HepG2 (cell line): Measurements from ENCODE around the gene ZNF648. TPM values are rescaled to one million over a fixed set of nuclear protein-coding genes. Genes with fewer than 3 reads are reported as not detected.
A peak's percentile ranks its signal among the peaks of the same experiment; 100 is the strongest.

Experiments
- ATAC-seq: fragments of 200-7000 bp; cut with Tn5 transposase; 3 replicates; pipeline ENCODE4 v1.9.1; 2020; ENCODE audit warnings: mild to moderate bottlenecking, moderate library complexity
- BruUV-seq: library from RNA; stranded (reverse); fragments of 400-500 nt; replicated peaks from 2 replicates; lab custom pipeline; 2021; lab: Mats Ljungman, UMichigan
- CTCF ChIA-PET: fragments of 300-600 bp; formaldehyde crosslinking; extraction: SDS; loops from one replicate; lab custom pipeline; 2021; ENCODE audit warnings: low total read pairs, inconsistent platforms, low intra/inter-chr PET ratio; lab: Yijun Ruan, JAX
- POLR2A ChIA-PET: fragments of 350-600 bp; sonication (Branson Sonifier 250); formaldehyde crosslinking; loops from one replicate; lab custom pipeline; 2020; ENCODE audit warnings: antibody characterized with exemption, inconsistent platforms; lab: Yijun Ruan, JAX
- DNase-seq: peaks from one replicate; pipeline ENCODE4 v3.0.0-alpha.2; 2015; ENCODE audit warnings: low spot score
- FAIRE-seq: peaks from 3 replicates; lab custom pipeline; 2011; peaks lifted over from hg19 to GRCh38; lab: Jason Lieb, UNC
- H2AFZ ChIP-seq: one replicate; pipeline ENCODE4 v1.6.1; 2011; ENCODE audit warnings: low read length, inconsistent platforms
- H3K27ac ChIP-seq: fragments of 300-600 bp; 3 replicates; pipeline ENCODE4 v1.8.0; 2011; ENCODE audit warnings: mixed run types, mild to moderate bottlenecking, mixed read lengths, low read length, inconsistent platforms; ENCODE audit not compliant: insufficient read depth; ENCODE audit errors: extremely low read length
- H3K27me3 ChIP-seq, 2 experiments: fragments of 200-600 bp in 1 of 2; 2 replicates in 1 of 2; 3 replicates in 1 of 2; pipeline versions ENCODE4 v1.6.0 to v1.8.0; 2011; ENCODE audit warnings: low read length in 2 of 2, mild to moderate bottlenecking in 2 of 2, moderate library complexity in 2 of 2, inconsistent platforms in 1 of 2; ENCODE audit not compliant: insufficient read depth in 2 of 2, control insufficient read depth in 1 of 2
- H3K36me3 ChIP-seq, 2 experiments: fragments of 200-600 bp in 1 of 2; replicated peaks in 1 of 2; 2 replicates in 1 of 2; 3 replicates in 1 of 2; pipeline versions ENCODE4 v1.5.1 to v1.8.0; 2011; ENCODE audit warnings: low read length in 2 of 2, inconsistent platforms in 1 of 2; ENCODE audit not compliant: insufficient read depth in 2 of 2, control insufficient read depth in 1 of 2
- H3K4me1 ChIP-seq: 2 replicates; pipeline ENCODE4 v1.5.1; 2012; ENCODE audit warnings: low read length, inconsistent platforms; ENCODE audit not compliant: insufficient read depth
- H3K4me2 ChIP-seq: 2 replicates; pipeline ENCODE4 v1.6.0; 2011; ENCODE audit warnings: low read depth, low read length, inconsistent platforms
- H3K4me3 ChIP-seq, 3 experiments: fragments of 200-600 bp in 1 of 3; sonication (generic), shearing (Covaris generic) in 1 of 3; replicated peaks in 1 of 3; 2 replicates each; pipeline ENCODE4 v1.5.1; 2011 to 2016; ENCODE audit warnings: low read length in 3 of 3, inconsistent platforms in 2 of 3, low read depth in 2 of 3, mild to moderate bottlenecking in 2 of 3, control low read depth in 1 of 3, mixed read lengths in 1 of 3; ENCODE audit not compliant: insufficient read depth in 1 of 3
- H3K79me2 ChIP-seq: one replicate; pipeline ENCODE4 v1.6.1; 2011; ENCODE audit warnings: low read length, inconsistent platforms; ENCODE audit not compliant: insufficient read depth
- H3K9ac ChIP-seq: 2 replicates; pipeline ENCODE4 v1.6.0; 2011; ENCODE audit warnings: mild to moderate bottlenecking, low read depth, low read length, inconsistent platforms; ENCODE audit not compliant: insufficient read depth
- H3K9me3 ChIP-seq: 2 replicates; pipeline ENCODE4 v1.5.1; 2012; ENCODE audit warnings: mild to moderate bottlenecking, low read length
- H4K20me1 ChIP-seq: 2 replicates; pipeline ENCODE4 v1.6.0; 2011; ENCODE audit warnings: inconsistent platforms, mild to moderate bottlenecking, low read length, moderate library complexity; ENCODE audit not compliant: insufficient read depth
- CREB1 ChIP-seq, 2 experiments: fragments of 450-650 bp in 1 of 2; IDR thresholded peaks; 2 replicates each; pipeline ENCODE4 v1.6.1; 2016 to 2017; ENCODE audit warnings: control low read depth in 1 of 2, mild to moderate bottlenecking in 1 of 2, missing compliant biosample characterization in 1 of 2, missing genetic modification characterization in 1 of 2
- KAT2B ChIP-seq: fragments of 150-350 bp; IDR thresholded peaks from 2 replicates; pipeline ENCODE4 v1.6.1; 2014; ENCODE audit warnings: low read depth, low read length, borderline replicate concordance
- KMT2B ChIP-seq: IDR thresholded peaks from 2 replicates; pipeline ENCODE4 v1.6.1; 2016; ENCODE audit warnings: missing genetic modification reagents, missing compliant biosample characterization
- WGBS: methylation state at CpG from one replicate; pipeline ENCODE4 v1.1.6; 2017; ENCODE audit warnings: low lambda C conversion rate; 5-methylcytosine and 5-hydroxymethylcytosine counted together
- in situ Hi-C: cut with HindIII; loops from 2 replicates; pipeline ENCODE4 v1.10.0; 2017; ENCODE audit warnings: low pct_unique_long_range_greater_than_20kb; ENCODE audit not compliant: extremely low pct_ligation_motif_present
- intact Hi-C: fragments of 100-400 bp; cut with micrococcal nuclease; formaldehyde crosslinking; loops from one replicate; pipeline ENCODE4 v1.10.0; 2022; ENCODE audit not compliant: unreplicated experiment
- polyA plus RNA-seq, 8 experiments: library from polyadenylated mRNA; depleted of rRNA in 3 of 8; stranded (reverse) in 7 of 8; unstranded in 1 of 8; fragments of >200 nt; fragmentation: Illumina TruSeq in 4 of 8; extraction: Trizol in 4 of 8; gene quantifications; 2 replicates each; pipeline versions ENCODE4 v1.2.1 to v1.2.3, GENCODE V29; 2011 to 2016; ENCODE audit warnings: low read depth in 4 of 8, missing spikeins in 1 of 8, mixed read lengths in 1 of 8; ENCODE audit not compliant: insufficient read depth in 1 of 8
- total RNA-seq, 5 experiments: library from RNA; depleted of rRNA; stranded (reverse); fragments of >200 nt; fragmentation: Illumina TruSeq; extraction: Trizol; gene quantifications; 2 replicates each; pipeline ENCODE4 v1.2.3, GENCODE V29; 2016; ENCODE audit warnings: low read depth in 1 of 5
- TF ChIP-seq, protein P1 (sequence below), 2 experiments: sonication (generic) in 1 of 2; formaldehyde crosslinking in 1 of 2; IDR thresholded peaks; 2 replicates each; pipeline versions ENCODE4 v1.5.1 to v1.6.1; 2011 to 2020; ENCODE audit warnings: borderline replicate concordance in 1 of 2, low read depth in 1 of 2, low read length in 1 of 2, mild to moderate bottlenecking in 1 of 2, missing genetic modification reagents in 1 of 2, moderate library complexity in 1 of 2

Gene ZNF648
- total and polyA plus RNA-seq, 2 of the 13 experiments (the other 11 are each of a cell fraction or from before 2014, with no cell fraction given), result 0.13 to 0.37 TPM

DNA sequence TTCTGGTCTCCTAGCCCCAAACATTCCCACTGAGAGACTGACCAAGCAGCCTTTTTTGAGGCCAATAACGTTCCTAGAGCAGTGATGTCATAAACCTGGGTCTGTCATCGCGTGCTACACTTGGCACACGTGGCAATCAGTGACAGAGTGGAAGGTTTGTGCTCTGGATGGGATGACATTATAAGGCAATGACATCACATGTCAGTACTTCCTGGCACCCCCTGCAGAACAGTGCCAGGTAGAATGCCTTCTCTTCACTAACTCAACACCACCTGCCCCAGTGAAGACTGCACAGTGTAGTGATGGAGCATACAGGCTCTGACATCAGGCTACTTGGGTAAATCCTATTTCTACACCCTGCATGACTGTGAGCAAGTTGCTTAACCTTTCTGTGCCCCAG is 5.4 kb upstream of the ZNF648 start:
- in situ Hi-C loops, result loop anchor here (10.0 kb wide), 1 partner anchor 592 kb away; no protein-coding TSS in a partner anchor
- 3% methylated on average over 4 of the region's 4 CpGs for WGBS

DNA sequence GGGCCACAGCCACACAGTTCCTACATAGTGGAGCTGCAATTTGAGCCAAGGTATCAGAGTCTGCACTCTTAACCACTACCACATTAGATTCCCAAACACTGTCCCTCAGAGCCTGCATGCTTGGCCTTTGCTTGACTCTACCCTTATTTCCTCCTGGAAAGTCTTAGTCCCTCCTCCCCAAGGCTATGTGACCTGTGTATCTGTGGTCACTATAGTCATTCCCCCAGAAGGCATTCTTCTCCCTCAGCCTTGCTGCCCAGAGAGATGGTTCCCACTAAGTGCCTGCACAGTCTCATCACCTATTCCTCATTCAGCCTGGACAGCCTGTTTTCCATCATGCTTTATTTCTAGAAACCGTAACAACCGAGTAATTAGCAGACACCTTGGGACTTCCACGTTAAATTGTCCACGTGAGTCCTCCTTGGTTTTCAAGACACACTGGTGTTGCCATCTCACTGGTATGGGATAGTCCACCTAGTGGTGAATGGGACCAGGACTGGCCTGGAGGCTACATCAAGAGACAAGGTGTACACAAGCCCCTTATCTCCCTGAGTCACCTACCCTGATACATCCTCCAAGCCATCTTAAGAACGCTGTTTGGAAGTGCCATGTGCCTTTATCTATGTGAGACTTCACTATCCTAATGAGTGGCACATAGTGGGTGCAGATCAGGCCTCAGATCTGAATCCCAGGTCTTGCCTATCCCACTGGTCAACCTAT is 3.8 kb upstream of the ZNF648 start:
- ChIA-PET POLR2A (no interaction called here), CTCF (no interaction called here)
- no TSS peak for BruUV-seq
- peaks cover 0 to 7% of the 10 kb centered on the region in 2 experiments; a peak in 2 of 5 replicates for H3K27me3 ChIP-seq
- H3K4me3 ChIP-seq, result no peak overlapping the region
- intact Hi-C loops (no loop called here), in situ Hi-C loops (loop anchor here (10.0 kb wide), 1 partner anchor 590 kb away; no protein-coding TSS in a partner anchor)
- no peak for DNase-seq
- H3K27ac ChIP-seq, result no peak overlapping the region
- H2AFZ ChIP-seq, result no peak overlapping the region
- FAIRE-seq, result no peak
- H3K79me2 ChIP-seq, result no peaks in the 10 kb centered on the region
- H4K20me1 ChIP-seq, result no peaks in the 10 kb centered on the region
- no peaks in the 10 kb centered on the region for H3K9me3 ChIP-seq
- H3K4me1 ChIP-seq, result no peaks in the 10 kb centered on the region
- no peaks in the 10 kb centered on the region for H3K36me3 ChIP-seq
- WGBS, result 13% methylated on average over 5 of the region's 5 CpGs
- no peak overlapping the region for H3K9ac ChIP-seq
- no peak for TF ChIP-seq KMT2B (CRISPR knock-in tag)
- TF ChIP-seq KAT2B, result no peak
- H3K4me2 ChIP-seq, result no peak overlapping the region
- no peak for ATAC-seq

More for the DNA sequence above, 5.4 kb upstream of the ZNF648 start:
- Histone ChIP-seq H3K36me3 (no peaks in the 10 kb centered on the region), H3K9me3 (no peaks in the 10 kb centered on the region), H4K20me1 (no peaks in the 10 kb centered on the region), H3K4me1 (peaks cover 3% of the 10 kb centered on the region), H3K79me2 (no peaks in the 10 kb centered on the region), H3K4me3 (no peak overlapping the region), H3K4me2 (no peak overlapping the region), H2AFZ (no peak overlapping the region), H3K27me3 (peaks cover 0 to 13% of the 10 kb centered on the region in 2 experiments; a peak in 2 of 5 replicates), H3K27ac (no peak overlapping the region), H3K9ac (no peak overlapping the region)
- TF ChIP-seq, protein P1, sequence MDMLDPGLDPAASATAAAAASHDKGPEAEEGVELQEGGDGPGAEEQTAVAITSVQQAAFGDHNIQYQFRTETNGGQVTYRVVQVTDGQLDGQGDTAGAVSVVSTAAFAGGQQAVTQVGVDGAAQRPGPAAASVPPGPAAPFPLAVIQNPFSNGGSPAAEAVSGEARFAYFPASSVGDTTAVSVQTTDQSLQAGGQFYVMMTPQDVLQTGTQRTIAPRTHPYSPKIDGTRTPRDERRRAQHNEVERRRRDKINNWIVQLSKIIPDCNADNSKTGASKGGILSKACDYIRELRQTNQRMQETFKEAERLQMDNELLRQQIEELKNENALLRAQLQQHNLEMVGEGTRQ (IDR thresholded peaks at IDR 0.05; ENCODE audit: low read depth, low read length), result no peak
- TF ChIP-seq, protein P1 (CRISPR knock-in tag; IDR thresholded peaks at IDR 0.05; ENCODE audit: borderline replicate concordance), result no peak
- TF ChIP-seq CREB1 (IDR thresholded peaks at IDR 0.05) (peak; percentile 78), CREB1 (CRISPR knock-in tag; IDR thresholded peaks at IDR 0.05) (no peak)
- FAIRE-seq, result no peak
- POLR2A ChIA-PET, result no interaction called here
- CTCF ChIA-PET, result no interaction called here
- intact Hi-C loops, result no loop called here
- no peak for ATAC-seq
- DNase-seq, result no peak
- no TSS peak for BruUV-seq
